ENCODE measurements around the gene BRINP1.

DNA sequence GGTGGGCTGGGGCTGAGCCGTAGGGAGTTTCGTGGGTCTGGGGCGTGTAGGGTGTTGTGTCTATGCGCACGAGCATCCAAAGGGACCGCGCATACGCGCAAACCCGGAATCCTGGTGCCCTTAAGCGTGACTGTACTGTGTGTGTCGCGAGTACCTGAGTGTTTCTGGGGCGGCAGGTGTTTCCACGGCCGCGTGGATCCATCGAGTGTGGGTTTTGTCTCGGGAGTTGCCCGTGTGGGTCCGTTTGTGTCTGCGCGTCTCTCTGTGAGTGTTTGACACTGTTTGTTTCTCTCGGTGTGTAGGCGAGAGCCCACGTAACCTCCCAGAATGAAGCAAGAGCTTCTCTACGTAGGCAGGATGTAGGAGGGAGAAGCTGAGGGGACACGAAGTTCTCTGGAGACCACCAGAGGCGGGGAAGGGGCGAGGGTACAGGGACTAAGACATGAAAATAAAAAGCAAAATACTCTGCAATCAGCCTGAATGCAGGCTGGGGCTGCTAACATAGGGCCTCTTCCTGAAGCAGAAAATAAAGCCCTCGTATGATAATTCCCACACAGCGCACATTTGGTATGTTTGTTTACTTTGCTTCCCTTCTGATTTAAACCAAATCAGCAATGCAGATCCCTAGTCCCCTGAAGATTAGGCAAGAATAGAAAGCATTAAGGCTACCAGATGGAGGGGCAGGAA is 588 bp upstream of the BRINP1 start:
- TF ChIP-seq, protein P1, sequence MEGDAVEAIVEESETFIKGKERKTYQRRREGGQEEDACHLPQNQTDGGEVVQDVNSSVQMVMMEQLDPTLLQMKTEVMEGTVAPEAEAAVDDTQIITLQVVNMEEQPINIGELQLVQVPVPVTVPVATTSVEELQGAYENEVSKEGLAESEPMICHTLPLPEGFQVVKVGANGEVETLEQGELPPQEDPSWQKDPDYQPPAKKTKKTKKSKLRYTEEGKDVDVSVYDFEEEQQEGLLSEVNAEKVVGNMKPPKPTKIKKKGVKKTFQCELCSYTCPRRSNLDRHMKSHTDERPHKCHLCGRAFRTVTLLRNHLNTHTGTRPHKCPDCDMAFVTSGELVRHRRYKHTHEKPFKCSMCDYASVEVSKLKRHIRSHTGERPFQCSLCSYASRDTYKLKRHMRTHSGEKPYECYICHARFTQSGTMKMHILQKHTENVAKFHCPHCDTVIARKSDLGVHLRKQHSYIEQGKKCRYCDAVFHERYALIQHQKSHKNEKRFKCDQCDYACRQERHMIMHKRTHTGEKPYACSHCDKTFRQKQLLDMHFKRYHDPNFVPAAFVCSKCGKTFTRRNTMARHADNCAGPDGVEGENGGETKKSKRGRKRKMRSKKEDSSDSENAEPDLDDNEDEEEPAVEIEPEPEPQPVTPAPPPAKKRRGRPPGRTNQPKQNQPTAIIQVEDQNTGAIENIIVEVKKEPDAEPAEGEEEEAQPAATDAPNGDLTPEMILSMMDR (IDR thresholded peaks at IDR 0.05), result no peak
- no peak for TF ChIP-seq POLR2A (IDR thresholded peaks at IDR 0.05)
